Astrocyte of the cerebellum (primary cell): ENCODE measurements around the gene VCAN.

ENCODE experiments used
- DNase-seq: peaks from one replicate; pipeline ENCODE4 v3.0.0-alpha.2; 2011; ENCODE audit warnings: low read depth
- H3K4me3 ChIP-seq: 2 replicates; pipeline ENCODE4 v1.5.1; 2011; ENCODE audit warnings: mild to moderate bottlenecking, low read depth, low read length, moderate library complexity
- in situ Hi-C: cut with HindIII; loops from 2 replicates; pipeline ENCODE4 v1.10.0; 2017; ENCODE audit warnings: low sequenced_read_pairs
- TF ChIP-seq, protein P1 (sequence below): IDR thresholded peaks from 2 replicates; pipeline ENCODE4 v1.5.1; 2012; ENCODE audit warnings: low read length, low read depth, moderate library complexity, mild to moderate bottlenecking; ENCODE audit errors: missing control alignments

The VCAN gene

GRCh38 chr5:83577036-83577636 is 105.6 kb downstream of the VCAN start:
- in situ Hi-C loops = no loop called here
- no peak for DNase-seq
- TF ChIP-seq, protein P1, sequence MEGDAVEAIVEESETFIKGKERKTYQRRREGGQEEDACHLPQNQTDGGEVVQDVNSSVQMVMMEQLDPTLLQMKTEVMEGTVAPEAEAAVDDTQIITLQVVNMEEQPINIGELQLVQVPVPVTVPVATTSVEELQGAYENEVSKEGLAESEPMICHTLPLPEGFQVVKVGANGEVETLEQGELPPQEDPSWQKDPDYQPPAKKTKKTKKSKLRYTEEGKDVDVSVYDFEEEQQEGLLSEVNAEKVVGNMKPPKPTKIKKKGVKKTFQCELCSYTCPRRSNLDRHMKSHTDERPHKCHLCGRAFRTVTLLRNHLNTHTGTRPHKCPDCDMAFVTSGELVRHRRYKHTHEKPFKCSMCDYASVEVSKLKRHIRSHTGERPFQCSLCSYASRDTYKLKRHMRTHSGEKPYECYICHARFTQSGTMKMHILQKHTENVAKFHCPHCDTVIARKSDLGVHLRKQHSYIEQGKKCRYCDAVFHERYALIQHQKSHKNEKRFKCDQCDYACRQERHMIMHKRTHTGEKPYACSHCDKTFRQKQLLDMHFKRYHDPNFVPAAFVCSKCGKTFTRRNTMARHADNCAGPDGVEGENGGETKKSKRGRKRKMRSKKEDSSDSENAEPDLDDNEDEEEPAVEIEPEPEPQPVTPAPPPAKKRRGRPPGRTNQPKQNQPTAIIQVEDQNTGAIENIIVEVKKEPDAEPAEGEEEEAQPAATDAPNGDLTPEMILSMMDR = no peak
- no peak overlapping the region for H3K4me3 ChIP-seq

DNA sequence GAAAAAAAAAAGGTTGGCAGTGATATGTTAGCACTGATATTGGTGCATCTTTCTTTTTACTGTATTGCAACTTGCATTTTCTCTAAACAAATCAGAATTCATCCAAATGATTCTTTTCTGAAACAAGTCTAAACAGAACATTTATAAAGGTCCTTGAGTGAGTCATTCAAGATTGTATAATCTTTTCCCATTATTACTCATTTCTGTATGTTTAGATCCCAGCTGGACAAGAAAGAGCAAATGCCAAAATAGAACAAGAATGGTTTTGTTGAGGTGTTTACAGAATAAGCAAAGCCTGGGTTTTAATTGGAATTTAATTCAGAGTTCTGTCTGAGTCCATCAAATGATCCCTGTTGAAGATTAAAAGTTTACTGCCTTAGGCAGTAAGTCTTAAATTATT is 112.3 kb downstream of the VCAN start:
- TF ChIP-seq, protein P1 = no peak
- H3K4me3 ChIP-seq = no peak overlapping the region
- in situ Hi-C loops = no loop called here
- DNase-seq = no peak

- DNase-seq = no peak
- in situ Hi-C loops = no loop called here
- TF ChIP-seq, protein P1 = no peak
- H3K4me3 ChIP-seq = no peak overlapping the region
Measured at GRCh38 chr5:83586874-83587776, 115.6 kb downstream of the VCAN start.

- in situ Hi-C loops = no loop called here
- TF ChIP-seq, protein P1 = no peak
- no peak overlapping the region for H3K4me3 ChIP-seq
- DNase-seq = no peak
Measured at GRCh38 chr5:83589786-83590185, 118.2 kb downstream of the VCAN start.

- in situ Hi-C loops = no loop called here
- TF ChIP-seq, protein P1 = no peak
- no peak for DNase-seq
- no peak overlapping the region for H3K4me3 ChIP-seq
Measured at GRCh38 chr5:83590966-83591365, 119.4 kb downstream of the VCAN start.

DNA sequence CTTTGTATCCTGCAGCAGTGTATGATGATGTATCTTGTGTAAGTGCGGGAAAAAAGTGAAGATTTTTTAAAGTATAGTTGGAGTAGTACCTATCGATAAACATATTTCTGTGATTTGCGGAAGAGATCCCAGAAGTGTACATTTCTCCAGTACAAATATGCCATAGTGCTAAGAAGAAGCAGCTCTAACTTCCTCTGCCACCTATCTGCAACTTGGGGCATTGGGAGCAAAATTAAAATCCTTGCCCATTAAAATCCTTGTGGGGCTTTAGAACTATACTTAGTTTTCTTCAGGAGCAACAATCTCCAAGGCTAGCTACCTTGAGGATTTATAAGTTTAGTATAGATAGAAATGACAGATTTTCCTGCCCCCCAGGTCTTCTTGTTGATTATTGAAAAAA is 123.7 kb downstream of the VCAN start:
- H3K4me3 ChIP-seq = no peak overlapping the region
- DNase-seq = no peak
- TF ChIP-seq, protein P1 = peak; percentile 45
- in situ Hi-C loops = no loop called here
